ENCODE measurements around the gene SBF2. TPM values are rescaled to one million over a fixed set of nuclear protein-coding genes. Genes with fewer than 3 reads are reported as not detected.
A peak's percentile ranks its signal among the peaks of the same experiment; 100 is the strongest.

Gene SBF2
- polyA plus RNA-seq, 4 donors = 10.0 to 50.5 (median 15.1) TPM

- peak overlapping the region in 1 of 3 donors; percentile 38 for H3K27ac ChIP-seq (ENCODE audit: low read depth in 1 of 3, low read length in 2 of 3)
- no peaks in the 10 kb centered on the region for H3K27me3 ChIP-seq (ENCODE audit: control insufficient read depth in 3 of 3, insufficient read depth in 3 of 3, low read length in 3 of 3)
- no peak for FAIRE-seq
- DNase-seq = no peak
- WGBS, 3 donors = 40 to 70% (median 63%) methylated on average over 1 of the region's 1 CpG
- no peaks in the 10 kb centered on the region for H3K36me3 ChIP-seq (ENCODE audit: control insufficient read depth in 3 of 3, insufficient read depth in 2 of 3, low read depth in 1 of 3, low read length in 3 of 3)
- no peaks in the 10 kb centered on the region for H3K4me1 ChIP-seq (ENCODE audit: control insufficient read depth in 3 of 3, insufficient read depth in 2 of 3, low read depth in 1 of 3, low read length in 2 of 3)
- peaks cover 0 to 2% of the 10 kb centered on the region in 2 donors for H3K9me3 ChIP-seq (ENCODE audit: control insufficient read depth in 2 of 2, insufficient read depth in 1 of 2, low read depth in 1 of 2, low read length in 1 of 2)
- no peak overlapping the region for H3K4me3 ChIP-seq (ENCODE audit: low read depth in 1 of 3, low read length in 3 of 3)
These were observed 206.7 kb downstream of the SBF2 start for GRCh38 chr11:10087186-10087922.

GRCh38 chr11:10080138-10080537 lies 213.9 kb downstream of the SBF2 start:
- Histone ChIP-seq H3K27me3 (ENCODE audit: control insufficient read depth in 3 of 3, insufficient read depth in 3 of 3, low read length in 3 of 3) (no peaks in the 10 kb centered on the region), H3K36me3 (ENCODE audit: control insufficient read depth in 3 of 3, insufficient read depth in 2 of 3, low read depth in 1 of 3, low read length in 3 of 3) (peaks cover 0 to 2% (median 0%) of the 10 kb centered on the region in 3 donors), H3K4me1 (ENCODE audit: control insufficient read depth in 3 of 3, insufficient read depth in 2 of 3, low read depth in 1 of 3, low read length in 2 of 3) (no peaks in the 10 kb centered on the region), H3K4me3 (ENCODE audit: low read depth in 1 of 3, low read length in 3 of 3) (no peak overlapping the region), H3K27ac (ENCODE audit: low read depth in 1 of 3, low read length in 2 of 3) (no peak overlapping the region), H3K9me3 (ENCODE audit: control insufficient read depth in 2 of 2, insufficient read depth in 1 of 2, low read depth in 1 of 2, low read length in 1 of 2) (peaks cover 0 to 23% of the 10 kb centered on the region in 2 donors)
- DNase-seq (no peak), FAIRE-seq (no peak)
- WGBS, 3 donors = 90 to 98% (median 98%) methylated on average over 3 to 4 of the region's 4 CpGs

- 50 to 63% (median 55%) methylated on average over 6 of the region's 6 CpGs for WGBS, 3 donors
- H3K9me3 ChIP-seq (ENCODE audit: control insufficient read depth in 2 of 2, insufficient read depth in 1 of 2, low read depth in 1 of 2, low read length in 1 of 2) = peaks cover 0 to 21% of the 10 kb centered on the region in 2 donors
- no peaks in the 10 kb centered on the region for H3K27me3 ChIP-seq (ENCODE audit: control insufficient read depth in 3 of 3, insufficient read depth in 3 of 3, low read length in 3 of 3)
- H3K4me1 ChIP-seq (ENCODE audit: control insufficient read depth in 3 of 3, insufficient read depth in 2 of 3, low read depth in 1 of 3, low read length in 2 of 3) = no peaks in the 10 kb centered on the region
- DNase-seq (peak; percentile 10 to 21), FAIRE-seq (no peak)
- no peak overlapping the region for H3K4me3 ChIP-seq (ENCODE audit: low read depth in 1 of 3, low read length in 3 of 3)
- peaks cover 0 to 2% (median 0%) of the 10 kb centered on the region in 3 donors for H3K36me3 ChIP-seq (ENCODE audit: control insufficient read depth in 3 of 3, insufficient read depth in 2 of 3, low read depth in 1 of 3, low read length in 3 of 3)
- H3K27ac ChIP-seq (ENCODE audit: low read depth in 1 of 3, low read length in 2 of 3) = no peak overlapping the region
These were observed 217.4 kb downstream of the SBF2 start for GRCh38 chr11:10076458-10077141.

GRCh38 chr11:10075141-10075540 lies 218.9 kb downstream of the SBF2 start:
- FAIRE-seq (no peak), DNase-seq (no peak)
- 91 to 96% (median 95%) methylated on average over 2 of the region's 2 CpGs for WGBS, 3 donors
- H3K36me3 ChIP-seq (ENCODE audit: control insufficient read depth in 3 of 3, insufficient read depth in 2 of 3, low read depth in 1 of 3, low read length in 3 of 3) = peaks cover 0 to 2% (median 0%) of the 10 kb centered on the region in 3 donors
- H3K4me3 ChIP-seq (ENCODE audit: low read depth in 1 of 3, low read length in 3 of 3) = no peak overlapping the region
- no peaks in the 10 kb centered on the region for H3K27me3 ChIP-seq (ENCODE audit: control insufficient read depth in 3 of 3, insufficient read depth in 3 of 3, low read length in 3 of 3)
- no peaks in the 10 kb centered on the region for H3K4me1 ChIP-seq (ENCODE audit: control insufficient read depth in 3 of 3, insufficient read depth in 2 of 3, low read depth in 1 of 3, low read length in 2 of 3)
- peaks cover 0 to 22% of the 10 kb centered on the region in 2 donors for H3K9me3 ChIP-seq (ENCODE audit: control insufficient read depth in 2 of 2, insufficient read depth in 1 of 2, low read depth in 1 of 2, low read length in 1 of 2)
- H3K27ac ChIP-seq (ENCODE audit: low read depth in 1 of 3, low read length in 2 of 3) = no peak overlapping the region

GRCh38 chr11:10072841-10073240 lies 221.2 kb downstream of the SBF2 start:
- FAIRE-seq (no peak), DNase-seq (no peak)
- WGBS, 3 donors = 97 to 100% (median 97%) methylated on average over 3 of the region's 3 CpGs
- H3K4me1 ChIP-seq (ENCODE audit: control insufficient read depth in 3 of 3, insufficient read depth in 2 of 3, low read depth in 1 of 3, low read length in 2 of 3) = no peaks in the 10 kb centered on the region
- no peak overlapping the region for H3K27ac ChIP-seq (ENCODE audit: low read depth in 1 of 3, low read length in 2 of 3)
- peaks cover 0 to 16% of the 10 kb centered on the region in 2 donors for H3K9me3 ChIP-seq (ENCODE audit: control insufficient read depth in 2 of 2, insufficient read depth in 1 of 2, low read depth in 1 of 2, low read length in 1 of 2)
- H3K36me3 ChIP-seq (ENCODE audit: control insufficient read depth in 3 of 3, insufficient read depth in 2 of 3, low read depth in 1 of 3, low read length in 3 of 3) = peaks cover 0 to 2% (median 0%) of the 10 kb centered on the region in 3 donors
- no peaks in the 10 kb centered on the region for H3K27me3 ChIP-seq (ENCODE audit: control insufficient read depth in 3 of 3, insufficient read depth in 3 of 3, low read length in 3 of 3)
- H3K4me3 ChIP-seq (ENCODE audit: low read depth in 1 of 3, low read length in 3 of 3) = no peak overlapping the region

GRCh38 chr11:10072142-10072541 lies 221.9 kb downstream of the SBF2 start:
- FAIRE-seq (no peak), DNase-seq (no peak)
- Histone ChIP-seq H3K9me3 (ENCODE audit: control insufficient read depth in 2 of 2, insufficient read depth in 1 of 2, low read depth in 1 of 2, low read length in 1 of 2) (peaks cover 0 to 16% of the 10 kb centered on the region in 2 donors), H3K4me3 (ENCODE audit: low read depth in 1 of 3, low read length in 3 of 3) (no peak overlapping the region), H3K27me3 (ENCODE audit: control insufficient read depth in 3 of 3, insufficient read depth in 3 of 3, low read length in 3 of 3) (no peaks in the 10 kb centered on the region), H3K36me3 (ENCODE audit: control insufficient read depth in 3 of 3, insufficient read depth in 2 of 3, low read depth in 1 of 3, low read length in 3 of 3) (peaks cover 0 to 2% (median 0%) of the 10 kb centered on the region in 3 donors), H3K27ac (ENCODE audit: low read depth in 1 of 3, low read length in 2 of 3) (no peak overlapping the region), H3K4me1 (ENCODE audit: control insufficient read depth in 3 of 3, insufficient read depth in 2 of 3, low read depth in 1 of 3, low read length in 2 of 3) (no peaks in the 10 kb centered on the region)
- 73 to 96% (median 76%) methylated on average over 1 of the region's 1 CpG for WGBS, 3 donors

GRCh38 chr11:10067629-10068300 lies 226.3 kb downstream of the SBF2 start:
- Histone ChIP-seq H3K27me3 (ENCODE audit: control insufficient read depth in 3 of 3, insufficient read depth in 3 of 3, low read length in 3 of 3) (no peaks in the 10 kb centered on the region), H3K9me3 (ENCODE audit: control insufficient read depth in 2 of 2, insufficient read depth in 1 of 2, low read depth in 1 of 2, low read length in 1 of 2) (peaks cover 0 to 12% of the 10 kb centered on the region in 2 donors), H3K4me3 (ENCODE audit: low read depth in 1 of 3, low read length in 3 of 3) (no peak overlapping the region), H3K4me1 (ENCODE audit: control insufficient read depth in 3 of 3, insufficient read depth in 2 of 3, low read depth in 1 of 3, low read length in 2 of 3) (no peaks in the 10 kb centered on the region), H3K36me3 (ENCODE audit: control insufficient read depth in 3 of 3, insufficient read depth in 2 of 3, low read depth in 1 of 3, low read length in 3 of 3) (no peaks in the 10 kb centered on the region), H3K27ac (ENCODE audit: low read depth in 1 of 3, low read length in 2 of 3) (no peak overlapping the region)
- 79 to 89% (median 88%) methylated on average over 3 of the region's 3 CpGs for WGBS, 3 donors
- DNase-seq (no peak), FAIRE-seq (no peak)

- Histone ChIP-seq H3K4me1 (ENCODE audit: control insufficient read depth in 3 of 3, insufficient read depth in 2 of 3, low read depth in 1 of 3, low read length in 2 of 3) (no peaks in the 10 kb centered on the region), H3K27ac (ENCODE audit: low read depth in 1 of 3, low read length in 2 of 3) (no peak overlapping the region), H3K9me3 (ENCODE audit: control insufficient read depth in 2 of 2, insufficient read depth in 1 of 2, low read depth in 1 of 2, low read length in 1 of 2) (peaks cover 0 to 14% of the 10 kb centered on the region in 2 donors), H3K4me3 (ENCODE audit: low read depth in 1 of 3, low read length in 3 of 3) (no peak overlapping the region), H3K36me3 (ENCODE audit: control insufficient read depth in 3 of 3, insufficient read depth in 2 of 3, low read depth in 1 of 3, low read length in 3 of 3) (no peaks in the 10 kb centered on the region), H3K27me3 (ENCODE audit: control insufficient read depth in 3 of 3, insufficient read depth in 3 of 3, low read length in 3 of 3) (no peaks in the 10 kb centered on the region)
- DNase-seq = no peak
- FAIRE-seq = peak; percentile 30
- 60 to 74% (median 73%) methylated on average over 4 of the region's 4 CpGs for WGBS, 3 donors
These were observed 227.6 kb downstream of the SBF2 start for GRCh38 chr11:10066441-10066840.

All from small intestine (tissue), 7 donors.